Heart left ventricle (tissue), 16 donors: ENCODE data around the gene TMEM106A. TPM values are rescaled to one million over a fixed set of nuclear protein-coding genes. Genes with fewer than 3 reads are reported as not detected.

Source experiments
- ATAC-seq, 4 donors: fragments of 200-7000 bp; cut with Tn5 transposase; one replicate each; pipeline ENCODE4 v1.9.1; 2020 to 2022; ENCODE audit warnings: moderate library complexity in 4 of 4, mild to moderate bottlenecking in 3 of 4, moderate number of reproducible peaks in 1 of 4
- DNase-seq, 5 donors: peaks; one replicate each; pipeline ENCODE4 v3.0.0-alpha.2; 2020
- H3K27ac ChIP-seq, 12 donors: fragments of 200-600 bp; sonication (generic) in 4 of 12; one replicate each; pipeline versions ENCODE4 v1.5.0 to v1.8.0; 2016 to 2022; ENCODE audit warnings: mild to moderate bottlenecking in 2 of 12
- H3K27me3 ChIP-seq, 9 donors: fragments of 200-600 bp; sonication (generic) in 2 of 9; one replicate each; pipeline versions ENCODE4 v1.5.1 to v1.8.0; 2016 to 2022; ENCODE audit warnings: mild to moderate bottlenecking in 3 of 9
- H3K36me3 ChIP-seq, 9 donors: fragments of 200-600 bp; sonication (generic) in 2 of 9; one replicate each; pipeline versions ENCODE4 v1.5.0 to v1.8.0; 2018 to 2022; ENCODE audit warnings: mild to moderate bottlenecking in 2 of 9
- H3K4me1 ChIP-seq, 12 donors: fragments of 200-600 bp; sonication (generic) in 4 of 12; one replicate each; pipeline versions ENCODE4 v1.5.0 to v1.8.0; 2016 to 2022; ENCODE audit warnings: mild to moderate bottlenecking in 3 of 12
- H3K4me3 ChIP-seq, 12 donors: fragments of 200-600 bp; sonication (generic) in 4 of 12; one replicate each; pipeline versions ENCODE4 v1.5.0 to v1.8.0; 2017 to 2022; ENCODE audit warnings: mild to moderate bottlenecking in 9 of 12, moderate library complexity in 4 of 12
- H3K9me3 ChIP-seq, 12 donors: fragments of 200-600 bp; sonication (generic) in 4 of 12; one replicate each; pipeline versions ENCODE4 v1.5.0 to v1.8.0; 2016 to 2022; ENCODE audit warnings: mild to moderate bottlenecking in 1 of 12
- CTCF ChIP-seq, 12 donors: fragments of 200-600 bp; sonication (generic) in 4 of 12; IDR thresholded peaks; one replicate each; pipeline versions ENCODE4 v1.5.0 to v1.8.0; 2018 to 2022; ENCODE audit warnings: antibody characterized with exemption in 12 of 12, mild to moderate bottlenecking in 5 of 12
- POLR2A ChIP-seq, 2 donors: fragments of 450-650 bp; IDR thresholded peaks; one replicate each; pipeline ENCODE4 v1.6.1; 2017; ENCODE audit warnings: antibody characterized with exemption in 2 of 2, mild to moderate bottlenecking in 2 of 2, moderate library complexity in 2 of 2
- WGBS, 4 donors: extraction: QIAGEN DNeasy Blood & Tissue Kit in 2 of 4; methylation state at CpG; one replicate each; pipeline versions ENCODE4 v1.1.5 to v1.1.7; 2013 to 2018; 5-methylcytosine and 5-hydroxymethylcytosine counted together
- intact Hi-C, 10 donors: fragments of 100-400 bp; cut with DNase I; formaldehyde crosslinking; loops; one replicate each; pipeline versions ENCODE4 v1.11.1 to v1.14.2; 2022
- polyA plus RNA-seq, 2 donors: library from polyadenylated mRNA; stranded (reverse); fragments of 200-250 nt; gene quantifications; one replicate each; pipeline ENCODE4 v1.2.3, GENCODE V29; 2013
- total RNA-seq, 9 donors: library from RNA; depleted of rRNA in 2 of 9; stranded (reverse); fragments of >200 nt in 2 of 9; fragmentation: NEBNext Ultra II Directional in 3 of 9; extraction: Animal tissue kit (Norgen Biotek cat#: 25700) in 3 of 9; gene quantifications; one replicate each; pipeline versions ENCODE4 v1.1.0 to v1.2.4, GENCODE V29; 2016 to 2023
- donor health status: ischemic (EF 13 %, LVEDD 7.1; RV severe dilation, severe dysfunction).
- donor health status: healthy with polysubstance abuse.
- donor health status: DM: no; HTN: yes; CAD: no.
- donor health status: DM: no; HTN: no; CAD: no.
- donor health status: ischemic (EF 25% LVEDD 6.9; RV normal size, moderate dysfunction).
- donor health status: ischemic (EF 25% LVEDD 5.7; RV mildly dilated, moderate dysfunction).
- donor health status: healthy.
- donor health status: DM: yes; HTN: yes; CAD: no.
- donor health status: ischemic (EF 35%, LVEDD 5.7; RV mildly dilated, moderate dysfunction).
- donor health status: nonischemic (EF 11% LVEDD 7.7; RV severe dilation, severe dysfunction).
- donor health status: DM: yes; HTN: yes; CAD: no.
- donor health status: PGD.
- donor health status: ischemic (EF 29% LVEDD 5.4; RV normal size, mild dysfunction).
- donor health status: nonischemic (EF 23%, LVEDD 6.1; RV moderate dilation, normal function).

Gene TMEM106A
- total and polyA plus RNA-seq, 11 donors, result 1.3 to 26.0 (median 2.0) TPM

- no peaks in the 10 kb centered on the region for H3K9me3 ChIP-seq
- no peak for TF ChIP-seq CTCF (IDR thresholded peaks at IDR 0.05)
- TF ChIP-seq POLR2A (IDR thresholded peaks at IDR 0.05), result peak in 1 of 2 donors; percentile 11
- 0% methylated on average over 27 of the region's 27 CpGs for WGBS, 4 donors
- H3K36me3 ChIP-seq, result peaks cover 0 to 10% (median 0%) of the 10 kb centered on the region in 9 donors
- intact Hi-C loops, result loop anchor here in 7 of 10 donors (1.0 to 10.0 kb wide), 9 partner anchors 42 to 168 kb away; partner anchors contain the start of genes BRCA1 (in 6 of the 7), RND2 (in 4 of the 7), VAT1 (in 2 of the 7) and IFI35 (in 1 of the 7)
- no peaks in the 10 kb centered on the region for H3K27me3 ChIP-seq
- peak overlapping the region; percentile 90 to 99 (median 96) for H3K27ac ChIP-seq
- ATAC-seq (peak; percentile 85 to 93 (median 90)), DNase-seq (peak; percentile 88 to 92 (median 90))
- H3K4me1 ChIP-seq, result peaks cover 2 to 53% (median 41%) of the 10 kb centered on the region in 12 donors
- H3K4me3 ChIP-seq, result peak overlapping the region; percentile 58 to 86 (median 78)
Measured at GRCh38 chr17:43170140-43170765, 41.4 kb upstream of the TMEM106A start.

GRCh38 chr17:43170766-43171585, 40.7 kb upstream of the TMEM106A start, which contains the start of gene NBR1:
NBR1 (plus strand) TSS chr17:43171214; CDS start chr17:43175800, 4,586 bp downstream.
- Histone ChIP-seq H3K4me3 (peak within 1 kb of the TSS; percentile 58 to 86 (median 78)), H3K9me3 (no peaks in the 10 kb centered on the region), H3K27me3 (no peaks in the 10 kb centered on the region), H3K4me1 (peaks cover 2 to 60% (median 48%) of the 10 kb centered on the region in 12 donors), H3K36me3 (peaks cover 0 to 17% (median 5%) of the 10 kb centered on the region in 9 donors), H3K27ac (peak within 1 kb of the TSS; percentile 90 to 99 (median 96))
- DNase-seq (peak; percentile 93 to 95 (median 95)), ATAC-seq (peak; percentile 92 to 94 (median 94))
- TF ChIP-seq CTCF (IDR thresholded peaks at IDR 0.05), result peak in 6 of 12 donors; percentile 11 to 47 (median 35)
- peak; percentile 4 to 82 for TF ChIP-seq POLR2A (IDR thresholded peaks at IDR 0.05)
- 0 to 1% (median 0%) methylated on average over 28 to 41 of the region's 41 CpGs for WGBS, 4 donors
- intact Hi-C loops, result loop anchor here in 7 of 10 donors (1.0 to 10.0 kb wide), 9 partner anchors 41 to 169 kb away; partner anchors contain the start of genes BRCA1 (in 6 of the 7), RND2 (in 4 of the 7), VAT1 (in 2 of the 7) and IFI35 (in 1 of the 7)

GRCh38 chr17:43171586-43172487, 39.8 kb upstream of the TMEM106A start:
- peak overlapping the region; percentile 90 to 99 (median 96) for H3K27ac ChIP-seq
- no peak for ATAC-seq
- H3K9me3 ChIP-seq, result no peaks in the 10 kb centered on the region
- peaks cover 2 to 69% (median 56%) of the 10 kb centered on the region in 12 donors for H3K4me1 ChIP-seq
- WGBS, 4 donors, result 6 to 12% (median 8%) methylated on average over 12 of the region's 12 CpGs
- H3K36me3 ChIP-seq, result peaks cover 0 to 26% (median 14%) of the 10 kb centered on the region in 9 donors
- H3K27me3 ChIP-seq, result no peaks in the 10 kb centered on the region
- intact Hi-C loops, result loop anchor here in 7 of 10 donors (2.0 to 10.0 kb wide), 8 partner anchors 40 to 170 kb away; partner anchors contain the start of genes BRCA1 (in 5 of the 7), RND2 (in 4 of the 7), VAT1 (in 2 of the 7) and IFI35 (in 1 of the 7)
- TF ChIP-seq POLR2A (IDR thresholded peaks at IDR 0.05), result no peak
- TF ChIP-seq CTCF (IDR thresholded peaks at IDR 0.05), result peak in 8 of 12 donors; percentile 8 to 49 (median 21)
- peak in 3 of 5 donors; percentile 47 to 65 (median 59) for DNase-seq
- peak overlapping the region; percentile 58 to 86 (median 78) for H3K4me3 ChIP-seq
